A549 (cell line): Measurements from ENCODE around the gene CTDP1.

ENCODE experiments used
- EP300 ChIP-seq, 2 experiments: fragments of >200 bp; sonication (Bioruptor Twin); formaldehyde crosslinking; IDR thresholded peaks; 2 replicates in 1 of 2; 3 replicates in 1 of 2; pipeline ENCODE4 v1.6.1; 2016 to 2017
- ESRRA ChIP-seq: fragments of 150-350 bp; IDR thresholded peaks from 2 replicates; pipeline ENCODE4 v1.6.1; 2014; ENCODE audit warnings: mild to moderate bottlenecking, low read length, borderline replicate concordance
- POLR2A ChIP-seq: IDR thresholded peaks from 2 replicates; pipeline ENCODE4 v1.6.1; 2012; ENCODE audit warnings: mild to moderate bottlenecking, low read length
- POLR2AphosphoS2 ChIP-seq: conservative IDR thresholded peaks from 2 replicates; pipeline ENCODE4 v1.6.1; 2012; ENCODE audit warnings: low read length, improper control_type of control experiment, inconsistent platforms
- TF ChIP-seq, protein P1 (sequence below): fragments of >200 bp; sonication (Bioruptor Twin); formaldehyde crosslinking; IDR thresholded peaks from 3 replicates; pipeline ENCODE4 v1.5.1; 2016
- TF ChIP-seq, protein P2 (sequence below): IDR thresholded peaks from 2 replicates; pipeline ENCODE4 v1.6.1; 2012

DNA sequence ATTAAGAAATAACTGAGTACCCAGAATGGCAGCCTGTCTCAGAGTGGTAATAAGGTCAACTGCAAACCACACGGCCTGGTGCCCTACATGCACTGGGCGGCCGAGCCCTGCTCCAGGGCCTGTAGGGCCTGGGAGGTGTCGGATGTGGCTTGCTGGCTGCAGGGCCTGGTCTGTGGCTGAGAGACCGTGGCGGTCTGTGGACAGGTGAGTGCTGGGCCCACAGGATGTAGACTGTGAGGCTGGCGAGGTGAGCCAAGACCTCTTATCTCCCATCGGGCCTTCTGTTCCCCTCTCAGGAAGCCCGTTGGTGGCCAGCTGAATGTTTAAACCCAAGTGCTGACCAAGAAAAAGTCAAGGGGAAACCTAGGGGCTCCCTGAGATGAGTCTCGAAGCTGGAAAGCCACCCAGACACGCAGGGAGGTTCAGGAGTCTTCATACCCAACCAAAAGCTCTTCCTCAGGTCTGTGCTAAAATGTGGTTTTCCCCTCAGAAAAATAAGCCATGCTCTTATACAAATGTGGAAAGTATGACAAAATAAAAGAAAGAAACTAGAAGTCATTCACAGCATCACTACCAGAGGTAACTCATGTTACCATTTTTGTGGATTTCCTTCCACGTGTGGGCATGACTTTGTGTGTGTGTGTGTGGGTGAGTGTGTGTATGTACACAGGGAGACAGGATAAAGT, 47.7 kb upstream of the CTDP1 start:
- TF ChIP-seq ESRRA (no peak), EP300 (IDR thresholded peaks at IDR 0.05) (no peak), POLR2AphosphoS2 (no peak), POLR2A (no peak)
- TF ChIP-seq, protein P1, sequence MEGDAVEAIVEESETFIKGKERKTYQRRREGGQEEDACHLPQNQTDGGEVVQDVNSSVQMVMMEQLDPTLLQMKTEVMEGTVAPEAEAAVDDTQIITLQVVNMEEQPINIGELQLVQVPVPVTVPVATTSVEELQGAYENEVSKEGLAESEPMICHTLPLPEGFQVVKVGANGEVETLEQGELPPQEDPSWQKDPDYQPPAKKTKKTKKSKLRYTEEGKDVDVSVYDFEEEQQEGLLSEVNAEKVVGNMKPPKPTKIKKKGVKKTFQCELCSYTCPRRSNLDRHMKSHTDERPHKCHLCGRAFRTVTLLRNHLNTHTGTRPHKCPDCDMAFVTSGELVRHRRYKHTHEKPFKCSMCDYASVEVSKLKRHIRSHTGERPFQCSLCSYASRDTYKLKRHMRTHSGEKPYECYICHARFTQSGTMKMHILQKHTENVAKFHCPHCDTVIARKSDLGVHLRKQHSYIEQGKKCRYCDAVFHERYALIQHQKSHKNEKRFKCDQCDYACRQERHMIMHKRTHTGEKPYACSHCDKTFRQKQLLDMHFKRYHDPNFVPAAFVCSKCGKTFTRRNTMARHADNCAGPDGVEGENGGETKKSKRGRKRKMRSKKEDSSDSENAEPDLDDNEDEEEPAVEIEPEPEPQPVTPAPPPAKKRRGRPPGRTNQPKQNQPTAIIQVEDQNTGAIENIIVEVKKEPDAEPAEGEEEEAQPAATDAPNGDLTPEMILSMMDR: no peak
- TF ChIP-seq, protein P2, sequence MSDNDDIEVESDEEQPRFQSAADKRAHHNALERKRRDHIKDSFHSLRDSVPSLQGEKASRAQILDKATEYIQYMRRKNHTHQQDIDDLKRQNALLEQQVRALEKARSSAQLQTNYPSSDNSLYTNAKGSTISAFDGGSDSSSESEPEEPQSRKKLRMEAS: no peak
